GM21367 (cell line): ENCODE results near the gene COL26A1.

ENCODE experiments used
- ATAC-seq: cut with Tn5 transposase; IDR thresholded peaks from one replicate; pipeline ENCODE4 v1.9.1; 2021; ENCODE audit not compliant: unreplicated experiment

The COL26A1 gene

DNA sequence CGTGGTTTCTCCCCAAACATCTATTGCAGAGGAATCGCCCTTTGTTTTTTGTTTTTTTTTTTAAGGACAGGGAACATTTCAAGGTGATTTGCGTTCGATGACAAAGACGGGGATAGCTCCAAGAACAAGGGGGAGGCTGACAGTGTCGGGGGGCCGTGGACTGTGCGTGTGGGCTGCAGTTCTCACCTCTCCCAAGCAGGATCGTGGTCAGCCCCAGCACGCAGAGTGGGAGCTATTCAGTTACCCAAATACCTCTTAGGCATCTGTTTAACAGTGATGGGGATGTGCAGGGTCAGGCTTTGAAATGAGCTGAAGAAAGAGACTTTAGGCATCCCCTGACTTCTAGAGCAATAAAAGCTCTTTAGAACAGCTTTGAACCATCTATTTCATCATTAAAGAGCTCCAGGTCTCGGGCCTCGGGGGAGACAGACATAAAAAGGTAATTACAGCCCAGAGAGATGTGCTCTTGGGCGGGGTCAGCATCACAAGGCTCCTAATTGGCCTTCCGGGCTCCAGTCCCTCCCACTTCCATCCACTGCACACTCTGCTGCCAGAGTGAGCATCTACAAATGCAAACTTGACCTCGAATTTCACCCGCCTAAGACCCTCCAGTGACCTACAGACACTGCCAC is 169.2 kb downstream of the COL26A1 start:
- no peak for ATAC-seq

- no peak for ATAC-seq
These were observed 169.9 kb downstream of the COL26A1 start for GRCh38 chr7:101532400-101533102.

- ATAC-seq, result no peak
These were observed 170.4 kb downstream of the COL26A1 start for GRCh38 chr7:101533103-101533465.

DNA sequence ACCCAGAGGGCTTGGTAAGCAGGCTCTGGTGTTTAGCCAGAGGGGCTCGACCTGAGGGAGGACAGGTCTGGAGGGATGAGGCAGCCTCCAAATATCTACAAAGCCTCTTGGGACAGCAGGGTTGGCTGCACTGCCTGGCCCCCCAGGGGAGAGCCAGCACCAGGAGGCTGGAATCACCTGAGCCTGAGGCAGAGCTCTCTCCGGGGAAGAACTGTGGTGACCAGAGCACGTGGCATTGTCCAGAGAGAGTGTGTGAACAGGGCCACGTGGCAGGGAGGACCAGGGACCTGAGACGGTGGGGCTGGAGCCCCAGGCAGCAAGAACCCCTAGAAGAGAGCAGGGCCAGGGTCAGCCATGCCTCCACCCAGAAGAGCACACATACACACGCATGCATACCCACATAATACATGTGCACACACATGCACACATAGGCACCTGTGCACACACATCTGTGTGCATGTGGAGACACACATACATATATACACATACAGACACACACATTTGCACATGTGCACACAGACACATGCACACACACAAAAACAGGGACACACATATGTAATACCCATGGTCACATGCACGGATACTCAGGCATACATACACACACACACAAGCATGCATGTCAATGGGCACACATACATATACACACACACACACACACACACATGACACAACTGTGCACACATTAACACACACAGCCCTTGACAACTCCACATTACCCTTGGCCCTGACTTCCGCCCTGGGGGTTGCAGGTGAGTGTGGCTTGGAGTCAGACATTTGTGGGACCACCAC is 171.5 kb downstream of the COL26A1 start:
- ATAC-seq, result no peak

DNA sequence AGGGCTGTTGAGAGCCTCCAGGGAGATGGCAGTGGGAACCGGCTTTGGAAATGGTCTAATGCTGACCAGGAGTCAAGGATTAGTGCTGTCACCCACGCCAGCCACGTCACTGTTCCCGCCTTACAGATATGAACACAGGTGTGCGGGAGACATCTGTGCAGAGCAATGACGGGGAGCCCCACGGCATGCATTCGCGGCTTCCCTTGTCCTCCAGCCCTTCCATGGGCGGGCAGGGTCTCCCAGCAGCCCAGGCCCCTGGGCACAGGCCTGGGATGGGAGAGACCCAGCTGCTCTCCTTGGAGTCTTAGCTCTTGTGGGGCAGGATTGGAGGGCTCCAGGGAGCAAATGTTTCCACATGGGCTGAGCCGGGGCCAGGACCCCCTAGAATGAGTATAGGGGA is 172.2 kb downstream of the COL26A1 start:
- ATAC-seq, result no peak

- ATAC-seq, result no peak
These were observed 172.7 kb downstream of the COL26A1 start for GRCh38 chr7:101535351-101535751.

DNA sequence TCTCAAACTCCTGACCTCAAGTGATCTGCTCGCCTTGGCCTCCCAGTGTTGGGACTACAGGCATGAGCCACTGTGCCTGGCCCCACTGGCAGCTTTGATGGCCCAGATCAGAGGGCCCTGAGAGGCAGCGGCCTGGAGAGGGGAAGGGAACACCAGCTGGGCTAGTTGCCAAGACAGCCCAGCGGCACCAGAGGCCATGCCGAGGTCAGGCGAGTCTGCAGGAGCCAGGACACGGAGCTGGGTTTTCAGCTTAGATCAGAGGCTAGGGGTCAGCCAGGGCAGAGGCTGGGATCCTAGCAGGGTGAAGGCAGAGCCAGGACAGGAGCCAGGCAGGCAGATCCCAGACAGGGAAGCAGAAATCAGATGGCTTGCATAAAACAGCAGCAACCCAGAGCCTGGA is 173.6 kb downstream of the COL26A1 start:
- ATAC-seq, result no peak

DNA sequence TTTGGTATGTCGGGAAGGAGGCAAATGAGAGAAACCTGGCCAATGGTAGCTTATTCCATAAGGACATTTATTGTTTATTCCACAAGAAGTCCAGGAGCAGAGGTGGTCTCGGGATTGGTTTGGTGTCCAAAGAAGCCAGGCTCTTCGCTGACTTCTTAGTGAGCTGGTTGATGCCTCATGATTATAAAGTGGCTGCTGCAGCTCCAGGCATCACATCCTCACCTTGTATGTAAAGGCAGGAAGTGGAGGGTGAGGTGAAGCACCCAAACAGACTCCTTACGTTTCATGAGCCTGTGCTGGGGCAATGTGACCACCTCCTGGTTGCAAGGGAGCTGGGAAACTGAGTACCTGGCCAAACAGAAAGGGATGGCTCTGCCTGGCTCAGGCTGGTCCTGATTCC is 174.0 kb downstream of the COL26A1 start:
- no peak for ATAC-seq

GRCh38 chr7:101537205-101537604 is 174.5 kb downstream of the COL26A1 start:
- no peak for ATAC-seq

DNA sequence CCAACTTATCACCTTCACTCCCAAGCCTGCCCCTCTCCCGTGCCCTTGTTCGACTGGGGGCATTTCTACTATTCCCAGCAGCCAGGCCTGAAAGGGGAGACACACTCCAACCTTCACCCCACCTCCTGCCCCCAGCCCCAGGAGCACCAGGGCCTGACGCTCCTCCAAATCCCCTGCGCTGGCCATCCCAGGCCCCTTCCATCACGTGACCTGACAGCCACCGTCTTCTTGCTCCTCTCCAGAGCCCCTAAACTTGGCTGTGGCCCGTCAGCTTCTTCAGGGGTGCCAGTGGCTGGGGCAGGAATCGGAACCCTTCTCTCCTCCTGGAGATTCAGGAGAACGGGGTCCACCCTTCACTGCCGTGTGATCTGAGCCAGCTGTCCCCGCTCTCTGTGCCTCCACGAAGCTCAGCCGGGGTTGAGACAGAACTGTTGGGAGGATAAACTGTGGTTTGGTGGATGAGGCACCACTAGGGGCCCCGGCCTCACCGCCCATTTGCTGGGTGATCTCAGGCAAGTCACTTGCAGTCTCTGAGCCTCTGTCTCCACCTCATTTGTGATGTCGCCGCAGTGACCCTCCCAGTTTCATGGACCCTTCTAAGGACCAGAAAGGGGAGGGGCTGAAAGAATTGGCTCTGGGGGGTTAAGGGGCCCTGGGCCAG is 175.4 kb downstream of the COL26A1 start:
- no peak for ATAC-seq

DNA sequence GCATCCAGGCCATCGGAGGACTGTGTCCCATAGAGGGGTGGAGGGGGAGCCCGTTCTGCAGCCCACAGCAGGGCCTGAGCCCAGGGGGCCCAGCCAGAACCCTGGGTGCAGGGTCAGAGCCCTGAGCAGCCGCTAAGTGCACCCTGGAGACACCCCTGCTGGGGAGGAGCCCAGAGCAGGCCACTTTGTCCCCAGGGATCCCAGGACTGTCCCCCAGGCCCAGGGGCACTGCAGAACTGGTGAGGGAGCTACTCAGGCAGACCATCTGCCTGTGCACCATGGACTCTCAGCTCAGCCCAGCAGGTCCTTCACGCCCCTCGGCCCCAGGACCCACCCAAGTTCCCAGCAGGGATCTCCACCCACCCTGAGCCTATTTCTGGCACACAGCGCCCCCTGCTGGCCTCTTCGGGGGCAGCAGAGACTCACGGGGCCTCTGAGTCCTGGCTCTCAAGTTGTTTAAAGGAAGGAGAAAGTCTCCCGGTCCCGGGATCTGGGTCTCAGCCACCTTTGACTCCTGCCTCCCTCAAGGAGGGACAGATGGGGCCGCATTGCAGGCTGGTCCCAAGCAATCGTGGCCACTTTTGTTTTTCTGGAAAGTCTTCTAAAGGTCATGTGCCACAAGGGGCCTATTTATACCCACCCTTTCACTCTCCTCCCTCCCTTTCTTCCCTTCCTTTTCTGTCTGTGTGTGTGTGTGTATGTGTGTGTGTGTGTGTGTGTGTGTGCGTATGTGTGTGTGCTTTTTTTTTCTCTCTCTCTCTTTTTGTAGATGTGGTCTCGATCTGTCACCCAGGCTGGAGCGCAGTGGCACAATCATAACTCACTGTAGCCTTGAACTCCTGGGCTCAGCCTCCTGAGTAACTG is 176.2 kb downstream of the COL26A1 start:
- ATAC-seq, result no peak

GRCh38 chr7:101539784-101540183 is 177.1 kb downstream of the COL26A1 start:
- ATAC-seq, result no peak

DNA sequence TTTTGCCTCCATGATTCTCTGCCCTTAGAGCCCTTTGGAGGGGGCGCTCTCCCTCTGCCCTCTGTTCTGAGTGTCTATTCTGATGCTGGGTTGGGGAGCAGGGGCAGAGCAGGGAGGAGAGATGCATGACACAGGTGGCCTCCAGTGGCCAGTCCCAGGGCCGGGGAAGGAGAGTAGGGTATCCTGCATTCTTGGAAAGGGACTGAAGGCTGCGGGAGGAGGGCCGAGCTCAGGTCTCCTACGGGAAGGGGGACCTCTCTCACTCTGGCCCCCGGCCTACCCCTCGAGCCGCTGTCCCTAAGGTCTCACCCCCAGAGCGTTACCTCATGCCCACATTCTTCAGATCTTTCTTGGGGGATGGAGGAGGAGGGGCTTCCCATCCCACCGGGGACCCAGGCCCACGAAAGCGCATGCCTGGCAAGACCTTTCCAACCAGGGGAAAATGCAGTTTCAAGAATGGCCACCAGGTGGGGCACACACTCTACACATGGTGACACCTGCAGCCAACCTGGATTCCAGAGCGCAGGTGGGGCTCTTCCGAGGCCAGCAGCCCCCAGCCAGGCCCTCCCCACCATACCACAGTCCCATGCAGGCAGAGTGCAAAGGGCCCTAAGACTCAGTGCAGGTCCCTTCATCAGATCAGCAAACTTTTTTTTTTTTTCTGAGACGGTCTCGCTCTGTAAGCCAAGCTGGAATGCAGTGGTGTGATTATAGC is 180.0 kb downstream of the COL26A1 start:
- no peak for ATAC-seq

GRCh38 chr7:101543242-101543766 is 180.6 kb downstream of the COL26A1 start:
- no peak for ATAC-seq

DNA sequence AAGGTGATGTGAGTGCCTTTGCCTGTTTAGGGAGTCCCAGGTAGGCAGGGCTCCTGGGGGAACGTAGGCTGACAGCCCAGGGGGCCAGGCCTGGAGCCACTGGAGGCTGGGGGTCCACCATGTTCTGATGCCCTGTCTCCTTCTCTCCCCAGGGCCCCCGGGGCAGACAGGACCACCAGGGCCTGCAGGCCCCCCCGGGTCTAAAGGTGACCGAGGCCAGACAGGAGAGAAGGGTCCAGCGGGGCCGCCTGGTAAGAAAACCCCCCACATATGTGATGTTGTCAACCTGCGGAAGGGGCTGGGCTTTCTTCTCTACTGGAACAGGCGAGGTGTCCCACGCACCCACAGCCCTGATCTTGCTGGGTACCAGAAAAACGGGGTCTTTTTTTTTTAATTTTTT is 181.2 kb downstream of the COL26A1 start:
- ATAC-seq, result no peak

DNA sequence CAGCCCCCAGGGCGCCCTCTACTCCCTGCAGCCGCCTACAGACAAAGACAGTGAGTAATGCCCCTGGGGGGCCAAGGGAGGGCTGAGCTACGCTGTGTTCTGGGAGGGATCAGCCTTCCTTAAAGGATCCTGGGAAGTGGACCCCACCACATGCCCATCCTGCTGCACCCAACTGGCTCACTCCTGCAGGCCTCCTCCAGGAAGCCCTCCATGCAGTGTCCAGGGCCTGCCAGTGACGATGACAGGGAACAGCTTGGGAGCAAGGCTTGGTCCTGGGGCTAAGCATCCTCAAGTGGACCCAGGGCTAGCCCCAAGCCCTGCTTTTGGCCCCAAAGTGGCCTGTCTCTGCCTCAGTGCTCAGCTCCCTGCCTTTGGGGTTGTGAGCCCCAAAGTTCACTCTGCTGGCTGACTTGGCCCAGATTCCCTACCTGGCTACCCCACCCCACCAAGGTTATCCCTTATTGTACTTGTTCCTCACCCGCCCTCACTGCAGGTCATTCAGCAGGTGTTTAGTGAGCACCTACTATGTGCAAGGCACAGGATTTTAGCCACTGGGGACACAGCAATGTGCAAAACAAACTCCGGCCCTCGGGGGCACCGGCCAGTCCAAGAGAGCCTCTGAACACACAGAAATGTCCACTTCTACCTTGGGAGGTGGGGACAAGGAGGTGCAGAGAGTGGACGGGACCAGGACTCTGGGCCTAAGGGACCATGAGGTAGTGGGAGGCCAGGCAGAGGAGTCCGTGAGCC is 182.9 kb downstream of the COL26A1 start:
- ATAC-seq, result no peak

GRCh38 chr7:101546308-101546936 is 183.7 kb downstream of the COL26A1 start:
- ATAC-seq, result no peak

- no peak for ATAC-seq
These were observed 184.6 kb downstream of the COL26A1 start for GRCh38 chr7:101547022-101547915.
